WTC11 (cell line): ENCODE results near the gene NUP62.

Experiments used
- ATF1 ChIP-seq: sonication (generic); formaldehyde crosslinking; IDR thresholded peaks from 2 replicates; pipeline ENCODE4 v1.8.1; 2023; ENCODE audit warnings: mild to moderate bottlenecking, moderate library complexity, missing genetic modification reagents
- CTCF ChIP-seq: fragments of 200-600 bp; IDR thresholded peaks from 2 replicates; pipeline ENCODE4 v1.8.0; 2022; ENCODE audit warnings: antibody characterized with exemption
- E2F5 ChIP-seq: sonication (generic); formaldehyde crosslinking; IDR thresholded peaks from 2 replicates; pipeline ENCODE4 v1.8.1; 2022; ENCODE audit warnings: mild to moderate bottlenecking, moderate library complexity, missing genetic modification reagents

- no peak for TF ChIP-seq CTCF
- TF ChIP-seq ATF1 = no peak
- no peak for TF ChIP-seq E2F5 (CRISPR knock-in tag)
Measured at GRCh38 chr19:49957262-49957915, 28.1 kb upstream of the NUP62 start.
